ENCODE results near the gene LBR. TPM values are rescaled to one million over a fixed set of nuclear protein-coding genes. Genes with fewer than 3 reads are reported as not detected.

Gene LBR
- total RNA-seq, 4 donors from 2014 or later: 16.4 to 47.7 (median 22.5) TPM

DNA sequence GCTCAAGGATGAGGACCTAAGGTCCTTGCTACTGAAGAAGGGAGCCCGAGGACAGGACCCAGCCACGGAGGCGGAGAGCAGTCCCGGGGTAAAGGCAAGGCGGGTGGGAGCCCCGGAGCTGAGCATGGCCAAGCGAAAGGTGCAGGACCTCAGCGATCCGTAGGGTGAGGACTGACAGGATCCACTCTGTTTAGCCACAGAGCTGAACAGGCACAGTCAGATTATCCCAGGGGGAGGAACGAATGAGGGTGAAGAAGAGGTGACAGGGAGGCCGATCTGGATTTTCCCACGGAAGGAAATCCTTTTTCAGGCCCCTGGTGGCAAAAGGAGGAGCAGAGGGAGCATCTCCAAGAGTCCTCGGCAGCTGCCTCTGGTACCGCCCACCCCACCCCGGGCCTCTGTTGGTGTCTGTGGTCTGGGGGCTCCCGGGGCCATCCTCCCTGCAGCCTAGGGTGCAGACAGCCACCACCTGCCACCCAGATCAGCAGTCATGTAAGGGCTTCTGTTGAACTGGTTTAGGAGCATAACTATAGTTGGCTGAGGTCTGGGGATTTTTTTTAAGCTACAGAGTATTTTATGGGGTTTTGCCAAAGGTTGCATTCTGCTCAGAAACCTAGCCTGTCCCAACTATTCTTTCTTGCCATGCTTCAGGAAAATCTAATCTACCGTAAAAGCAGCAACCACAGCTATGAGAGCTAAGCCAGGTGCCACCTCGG is 32.3 kb upstream of the LBR start:
- no peak for TF ChIP-seq POLR2A (IDR thresholded peaks at IDR 0.05)
- TF ChIP-seq, protein P1, sequence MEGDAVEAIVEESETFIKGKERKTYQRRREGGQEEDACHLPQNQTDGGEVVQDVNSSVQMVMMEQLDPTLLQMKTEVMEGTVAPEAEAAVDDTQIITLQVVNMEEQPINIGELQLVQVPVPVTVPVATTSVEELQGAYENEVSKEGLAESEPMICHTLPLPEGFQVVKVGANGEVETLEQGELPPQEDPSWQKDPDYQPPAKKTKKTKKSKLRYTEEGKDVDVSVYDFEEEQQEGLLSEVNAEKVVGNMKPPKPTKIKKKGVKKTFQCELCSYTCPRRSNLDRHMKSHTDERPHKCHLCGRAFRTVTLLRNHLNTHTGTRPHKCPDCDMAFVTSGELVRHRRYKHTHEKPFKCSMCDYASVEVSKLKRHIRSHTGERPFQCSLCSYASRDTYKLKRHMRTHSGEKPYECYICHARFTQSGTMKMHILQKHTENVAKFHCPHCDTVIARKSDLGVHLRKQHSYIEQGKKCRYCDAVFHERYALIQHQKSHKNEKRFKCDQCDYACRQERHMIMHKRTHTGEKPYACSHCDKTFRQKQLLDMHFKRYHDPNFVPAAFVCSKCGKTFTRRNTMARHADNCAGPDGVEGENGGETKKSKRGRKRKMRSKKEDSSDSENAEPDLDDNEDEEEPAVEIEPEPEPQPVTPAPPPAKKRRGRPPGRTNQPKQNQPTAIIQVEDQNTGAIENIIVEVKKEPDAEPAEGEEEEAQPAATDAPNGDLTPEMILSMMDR (IDR thresholded peaks at IDR 0.05): no peak
- WGBS, 2 donors: 41 to 53% methylated on average over 15 to 18 of the region's 18 CpGs
- intact Hi-C loops (cut with DNase I; ENCODE audit: low total_unique reads): no loop called here
- no peak for DNase-seq (ENCODE audit: low spot score in 2 of 2)
- no peak overlapping the region for H3K4me3 ChIP-seq (ENCODE audit: low read depth, poor library complexity, severe bottlenecking)

DNA sequence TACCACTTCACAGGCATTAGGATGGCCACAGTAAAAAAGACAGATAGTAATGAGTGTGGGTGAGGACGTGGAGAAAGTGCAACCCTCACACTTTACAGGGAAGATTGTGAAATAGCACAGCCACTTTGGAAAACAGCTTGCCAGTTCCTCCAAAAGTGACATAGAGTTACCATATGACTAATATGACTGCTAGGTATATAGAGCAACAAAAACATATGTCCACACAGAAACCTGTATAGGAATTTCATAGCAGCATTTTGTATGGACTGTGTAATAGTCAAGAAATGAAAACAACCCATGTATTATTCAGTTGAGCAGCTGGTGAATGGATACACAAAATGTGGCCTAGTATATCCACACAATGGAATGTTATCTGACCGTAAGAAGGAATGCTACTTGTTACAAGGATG is 30.4 kb upstream of the LBR start:
- intact Hi-C loops (cut with DNase I; ENCODE audit: low total_unique reads): no loop called here
- no peak overlapping the region for H3K4me3 ChIP-seq (ENCODE audit: low read depth, poor library complexity, severe bottlenecking)
- 54 to 60% methylated on average over 2 of the region's 2 CpGs for WGBS, 2 donors
- no peak for TF ChIP-seq POLR2A (IDR thresholded peaks at IDR 0.05)
- TF ChIP-seq, protein P1 (IDR thresholded peaks at IDR 0.05): no peak
- DNase-seq (ENCODE audit: low spot score in 2 of 2): no peak

DNA sequence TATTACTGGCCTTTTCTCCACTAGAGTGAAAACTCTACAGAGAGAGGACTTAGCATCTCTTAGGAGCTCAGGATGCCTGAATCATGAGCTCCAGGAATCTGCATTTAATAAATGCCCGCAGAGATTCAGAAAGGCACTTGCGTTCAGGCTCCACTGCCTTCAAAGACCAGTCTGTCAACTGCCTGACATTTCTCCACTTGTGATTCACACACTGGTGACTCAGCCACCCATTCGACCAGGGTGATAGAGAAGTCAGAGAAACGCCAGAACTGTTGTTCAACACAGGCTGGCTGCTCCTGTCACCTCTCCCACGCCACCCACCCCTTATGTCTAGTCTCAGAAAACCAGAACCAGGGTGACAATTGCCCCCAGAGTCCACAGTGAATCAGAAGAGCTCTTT is 26.9 kb upstream of the LBR start:
- H3K4me3 ChIP-seq (ENCODE audit: low read depth, poor library complexity, severe bottlenecking): no peak overlapping the region
- TF ChIP-seq, protein P1 (IDR thresholded peaks at IDR 0.05): no peak
- no peak for TF ChIP-seq POLR2A (IDR thresholded peaks at IDR 0.05)
- DNase-seq (ENCODE audit: low spot score in 2 of 2): no peak
- intact Hi-C loops (cut with DNase I; ENCODE audit: low total_unique reads): no loop called here
- WGBS, 2 donors: 25 to 35% methylated on average over 5 of the region's 5 CpGs

DNA sequence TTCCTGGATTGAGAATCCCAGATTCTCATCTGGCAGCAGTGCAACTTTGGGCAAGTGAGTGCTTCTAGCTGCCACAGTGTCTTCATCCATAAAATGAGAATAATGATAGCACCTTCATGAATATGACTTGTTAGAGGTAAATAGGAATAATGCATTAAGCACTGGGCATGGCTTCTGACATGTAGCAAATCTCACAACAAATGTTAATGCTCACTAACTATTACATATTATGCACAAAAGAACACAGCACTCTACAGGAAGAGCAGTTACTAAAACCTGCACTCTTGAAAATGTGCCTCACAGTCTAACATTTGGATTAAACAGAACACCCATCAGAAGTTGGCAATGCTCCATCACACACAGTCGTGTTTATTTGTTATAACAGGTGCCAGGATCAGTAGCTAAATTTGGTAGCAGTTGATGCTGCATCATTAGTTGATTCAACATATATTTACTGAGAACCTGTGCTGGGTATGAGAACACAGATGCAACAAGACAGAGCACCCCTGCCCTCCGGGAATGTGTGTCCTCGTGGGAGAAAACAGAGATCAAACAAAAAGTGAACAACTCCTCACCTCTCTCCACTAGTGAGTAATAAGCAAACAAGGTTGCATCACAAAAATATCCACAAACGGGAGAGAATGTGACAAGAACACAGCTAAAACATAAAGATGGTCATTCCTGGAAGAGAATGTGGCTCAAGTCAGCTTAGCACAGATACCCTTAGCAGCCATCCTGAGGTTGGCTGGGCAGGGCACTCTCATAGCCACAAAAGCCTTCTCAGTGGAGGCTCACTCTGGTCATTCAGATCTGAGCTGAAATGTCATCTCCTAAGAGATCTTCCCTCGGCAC is 26.2 kb upstream of the LBR start:
- intact Hi-C loops (cut with DNase I; ENCODE audit: low total_unique reads): no loop called here
- no peak for TF ChIP-seq POLR2A (IDR thresholded peaks at IDR 0.05)
- TF ChIP-seq, protein P1 (IDR thresholded peaks at IDR 0.05): no peak
- no peak for DNase-seq (ENCODE audit: low spot score in 2 of 2)
- WGBS, 2 donors: 44 to 53% methylated on average over 5 of the region's 5 CpGs
- no peak overlapping the region for H3K4me3 ChIP-seq (ENCODE audit: low read depth, poor library complexity, severe bottlenecking)

DNA sequence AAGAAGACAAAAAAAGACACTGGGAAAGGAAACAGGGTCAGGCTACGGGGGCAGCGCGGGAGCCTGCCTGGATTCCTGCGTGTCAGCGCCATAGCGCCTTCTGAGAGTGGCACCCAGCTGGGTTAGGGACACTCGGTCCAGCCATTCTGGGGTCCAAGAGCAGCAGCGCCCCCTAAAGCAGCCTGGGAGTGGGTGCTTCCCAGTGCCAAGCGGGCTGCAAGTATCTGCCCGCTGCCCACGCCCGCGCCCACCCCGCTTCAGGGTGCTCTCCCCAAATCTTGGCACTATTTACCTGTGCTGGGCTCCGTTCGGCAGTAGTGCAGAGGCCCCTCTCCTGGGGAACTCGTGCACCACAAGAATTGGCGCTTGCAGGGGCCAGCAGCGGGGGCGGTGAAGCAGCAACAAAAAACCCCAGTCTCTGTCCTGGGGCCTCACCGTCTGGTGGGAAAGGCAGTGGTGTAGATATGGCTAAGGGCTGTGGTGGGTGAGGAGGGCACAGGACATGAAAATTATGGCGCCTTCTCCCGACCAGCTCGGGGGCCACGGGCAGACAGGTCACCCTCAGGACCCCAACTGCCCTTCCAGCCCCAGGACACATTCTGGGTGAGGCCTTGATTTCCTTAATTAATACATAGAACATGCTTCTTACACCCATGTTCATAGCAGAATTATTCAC is 24.1 kb upstream of the LBR start:
- no peak overlapping the region for H3K4me3 ChIP-seq (ENCODE audit: low read depth, poor library complexity, severe bottlenecking)
- 85 to 91% methylated on average over 25 of the region's 25 CpGs for WGBS, 2 donors
- no peak for DNase-seq (ENCODE audit: low spot score in 2 of 2)
- intact Hi-C loops (cut with DNase I; ENCODE audit: low total_unique reads): no loop called here
- TF ChIP-seq, protein P1 (IDR thresholded peaks at IDR 0.05): no peak
- TF ChIP-seq POLR2A (IDR thresholded peaks at IDR 0.05): no peak
